Central memory CD8-positive, alpha-beta T cell (primary cell): ENCODE measurements around the gene TMEM270.
"Not testable (repeated sequence)": the region's sequence is repeated elsewhere in the genome, so short reads cannot be mapped to it uniquely, and the experiment has no call there.

Experiments used
- ATAC-seq: fragments of 150-1000 bp; cut with Tn5 transposase; replicated peaks from 2 replicates; pipeline ENCODE4 v1.10.0; 2022; ENCODE audit warnings: mild to moderate bottlenecking, moderate FRiP score, moderate number of reproducible peaks; ENCODE audit not compliant: poor library complexity, severe bottlenecking; ENCODE audit errors: extremely low read depth
- DNase-seq, 2 donors: peaks; one replicate each; pipeline ENCODE4 v3.0.0; 2021; ENCODE audit warnings: low spot score in 2 of 2
- H3K27ac Mint-ChIP-seq: one replicate; pipeline ENCODE4 v1.8.0; 2022; ENCODE audit warnings: low read depth, mild to moderate bottlenecking, moderate library complexity, mixed read lengths
- H3K27me3 Mint-ChIP-seq: one replicate; pipeline ENCODE4 v1.8.0; 2022; ENCODE audit warnings: mixed read lengths
- H3K36me3 Mint-ChIP-seq: one replicate; pipeline ENCODE4 v1.8.0; 2022; ENCODE audit warnings: mild to moderate bottlenecking, moderate library complexity, mixed read lengths; ENCODE audit not compliant: insufficient read depth
- H3K4me1 Mint-ChIP-seq: one replicate; pipeline ENCODE4 v1.8.0; 2022; ENCODE audit warnings: mixed read lengths
- H3K4me3 Mint-ChIP-seq: one replicate; pipeline ENCODE4 v1.8.0; 2022; ENCODE audit warnings: mild to moderate bottlenecking, moderate library complexity, mixed read lengths
- H3K9me3 Mint-ChIP-seq: one replicate; pipeline ENCODE4 v1.8.0; 2022; ENCODE audit warnings: mixed read lengths

TMEM270 gene

GRCh38 chr7:73828107-73828803, 32.7 kb upstream of the TMEM270 start:
- H3K27ac Mint-ChIP-seq: no peak overlapping the region
- H3K27me3 Mint-ChIP-seq: peaks cover 46% of the 10 kb centered on the region

GRCh38 chr7:73828972-73829371, 32.0 kb upstream of the TMEM270 start:
- H3K4me3 Mint-ChIP-seq: no peak overlapping the region
- no peak overlapping the region for H3K27ac Mint-ChIP-seq
- ATAC-seq: no peak
- no peak for DNase-seq
- H3K4me1 Mint-ChIP-seq: peaks cover 31% of the 10 kb centered on the region
- no peaks in the 10 kb centered on the region for H3K9me3 Mint-ChIP-seq
- H3K36me3 Mint-ChIP-seq: no peaks in the 10 kb centered on the region
- peaks cover 41% of the 10 kb centered on the region for H3K27me3 Mint-ChIP-seq

More at GRCh38 chr7:73828107-73828803, 32.7 kb upstream of the TMEM270 start:
- DNase-seq (no peak), ATAC-seq (peak; percentile 61)
- Mint-ChIP-seq H3K4me3 (no peak overlapping the region), H3K4me1 (peaks cover 31% of the 10 kb centered on the region), H3K9me3 (no peaks in the 10 kb centered on the region), H3K36me3 (no peaks in the 10 kb centered on the region)

GRCh38 chr7:73829505-73829904, 31.5 kb upstream of the TMEM270 start:
- H3K4me3 Mint-ChIP-seq: no peak overlapping the region
- no peaks in the 10 kb centered on the region for H3K36me3 Mint-ChIP-seq
- peaks cover 31% of the 10 kb centered on the region for H3K4me1 Mint-ChIP-seq
- H3K27me3 Mint-ChIP-seq: peaks cover 41% of the 10 kb centered on the region
- DNase-seq (no peak), ATAC-seq (no peak)
- H3K9me3 Mint-ChIP-seq: no peaks in the 10 kb centered on the region
- peak overlapping the region; percentile 90 for H3K27ac Mint-ChIP-seq

GRCh38 chr7:73829921-73830680, 30.9 kb upstream of the TMEM270 start:
- H3K4me3 Mint-ChIP-seq: no peak overlapping the region
- peak overlapping the region; percentile 90 for H3K27ac Mint-ChIP-seq
- H3K4me1 Mint-ChIP-seq: peaks cover 31% of the 10 kb centered on the region

GRCh38 chr7:73830681-73831583, 30.0 kb upstream of the TMEM270 start, which contains the start of gene CLDN4:
Gene CLDN4 (plus strand): TSS chr7:73830996. CDS start chr7:73831202, 206 bp downstream.
- H3K36me3 Mint-ChIP-seq: no peaks in the 10 kb centered on the region
- H3K4me1 Mint-ChIP-seq: peaks cover 31% of the 10 kb centered on the region
- peak within 1 kb of the TSS; percentile 90 for H3K27ac Mint-ChIP-seq
- no peak within 1 kb of the TSS for H3K4me3 Mint-ChIP-seq
- DNase-seq: no peak
- H3K27me3 Mint-ChIP-seq: peaks cover 37% of the 10 kb centered on the region
- H3K9me3 Mint-ChIP-seq: no peaks in the 10 kb centered on the region
- no peak for ATAC-seq

More at GRCh38 chr7:73829921-73830680, 30.9 kb upstream of the TMEM270 start:
- DNase-seq: no peak
- Mint-ChIP-seq H3K36me3 (no peaks in the 10 kb centered on the region), H3K27me3 (peaks cover 41% of the 10 kb centered on the region), H3K9me3 (no peaks in the 10 kb centered on the region)
- no peak for ATAC-seq

- Mint-ChIP-seq H3K36me3 (no peaks in the 10 kb centered on the region), H3K27me3 (peaks cover 32% of the 10 kb centered on the region), H3K4me3 (no peak overlapping the region), H3K4me1 (peaks cover 31% of the 10 kb centered on the region), H3K9me3 (no peaks in the 10 kb centered on the region), H3K27ac (no peak overlapping the region)
- no peak for DNase-seq
- ATAC-seq: no peak
Observed at GRCh38 chr7:73831584-73831833, 29.4 kb upstream of the TMEM270 start.

GRCh38 chr7:73831834-73832651, 28.9 kb upstream of the TMEM270 start:
- Mint-ChIP-seq H3K9me3 (no peaks in the 10 kb centered on the region), H3K36me3 (no peaks in the 10 kb centered on the region), H3K27ac (no peak overlapping the region), H3K27me3 (peaks cover 26% of the 10 kb centered on the region), H3K4me3 (no peak overlapping the region), H3K4me1 (peaks cover 26% of the 10 kb centered on the region)
- DNase-seq (no peak), ATAC-seq (no peak)

- Mint-ChIP-seq H3K4me3 (no peak overlapping the region), H3K9me3 (no peaks in the 10 kb centered on the region), H3K27me3 (peaks cover 22% of the 10 kb centered on the region), H3K4me1 (peaks cover 18% of the 10 kb centered on the region), H3K36me3 (no peaks in the 10 kb centered on the region), H3K27ac (no peak overlapping the region)
- DNase-seq: no peak
- no peak for ATAC-seq
Observed at GRCh38 chr7:73832806-73833205, 28.2 kb upstream of the TMEM270 start.

GRCh38 chr7:73833251-73833919, 27.6 kb upstream of the TMEM270 start:
- no peak for ATAC-seq
- Mint-ChIP-seq H3K4me3 (no peak overlapping the region), H3K27ac (no peak overlapping the region), H3K4me1 (peaks cover 12% of the 10 kb centered on the region), H3K27me3 (peaks cover 18% of the 10 kb centered on the region), H3K36me3 (no peaks in the 10 kb centered on the region), H3K9me3 (no peaks in the 10 kb centered on the region)
- no peak for DNase-seq

- Mint-ChIP-seq H3K27ac (no peak overlapping the region), H3K4me3 (no peak overlapping the region), H3K36me3 (no peaks in the 10 kb centered on the region), H3K9me3 (no peaks in the 10 kb centered on the region), H3K4me1 (peaks cover 2% of the 10 kb centered on the region), H3K27me3 (peaks cover 4% of the 10 kb centered on the region)
- ATAC-seq: no peak
- no peak for DNase-seq
Observed at GRCh38 chr7:73834626-73835191, 26.2 kb upstream of the TMEM270 start.

- DNase-seq, H3K9me3 Mint-ChIP-seq, H3K27me3 Mint-ChIP-seq, H3K4me1 Mint-ChIP-seq, H3K4me3 Mint-ChIP-seq, H3K27ac Mint-ChIP-seq, ATAC-seq, H3K36me3 Mint-ChIP-seq: not testable (repeated sequence)
Observed at GRCh38 chr7:73837167-73837566, 23.8 kb upstream of the TMEM270 start.
